ENCODE measurements around the gene RHAG.

DNA sequence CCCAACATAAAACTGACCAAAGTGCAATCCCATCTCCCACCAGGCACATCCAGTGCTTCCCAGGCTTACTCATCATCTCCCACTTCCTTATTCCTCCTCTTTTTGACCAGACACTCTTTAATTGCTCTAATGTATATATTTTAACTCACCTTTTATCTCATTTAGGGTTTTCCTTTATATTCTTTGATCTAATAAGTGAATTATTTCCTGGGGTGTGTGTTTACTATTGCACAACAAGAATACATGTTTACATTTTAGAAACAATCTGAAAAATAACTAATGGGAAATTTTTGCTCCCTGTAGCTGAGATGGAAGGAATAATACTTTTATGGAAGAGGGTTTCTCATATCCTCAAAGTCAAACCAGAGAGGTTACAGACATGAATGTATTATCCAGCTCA is 18.4 kb downstream of the RHAG start:
- TF ChIP-seq EZH2phosphoT487 (IDR thresholded peaks at IDR 0.05; ENCODE audit: borderline replicate concordance, low read length) = no peak
- TF ChIP-seq, protein P1, sequence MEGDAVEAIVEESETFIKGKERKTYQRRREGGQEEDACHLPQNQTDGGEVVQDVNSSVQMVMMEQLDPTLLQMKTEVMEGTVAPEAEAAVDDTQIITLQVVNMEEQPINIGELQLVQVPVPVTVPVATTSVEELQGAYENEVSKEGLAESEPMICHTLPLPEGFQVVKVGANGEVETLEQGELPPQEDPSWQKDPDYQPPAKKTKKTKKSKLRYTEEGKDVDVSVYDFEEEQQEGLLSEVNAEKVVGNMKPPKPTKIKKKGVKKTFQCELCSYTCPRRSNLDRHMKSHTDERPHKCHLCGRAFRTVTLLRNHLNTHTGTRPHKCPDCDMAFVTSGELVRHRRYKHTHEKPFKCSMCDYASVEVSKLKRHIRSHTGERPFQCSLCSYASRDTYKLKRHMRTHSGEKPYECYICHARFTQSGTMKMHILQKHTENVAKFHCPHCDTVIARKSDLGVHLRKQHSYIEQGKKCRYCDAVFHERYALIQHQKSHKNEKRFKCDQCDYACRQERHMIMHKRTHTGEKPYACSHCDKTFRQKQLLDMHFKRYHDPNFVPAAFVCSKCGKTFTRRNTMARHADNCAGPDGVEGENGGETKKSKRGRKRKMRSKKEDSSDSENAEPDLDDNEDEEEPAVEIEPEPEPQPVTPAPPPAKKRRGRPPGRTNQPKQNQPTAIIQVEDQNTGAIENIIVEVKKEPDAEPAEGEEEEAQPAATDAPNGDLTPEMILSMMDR (IDR thresholded peaks at IDR 0.05; ENCODE audit: low read depth, low read length, poor library complexity, severe bottlenecking) = no peak
